Natural killer cell (primary cell): ENCODE data around the gene RBM28. TPM values are rescaled to one million over a fixed set of nuclear protein-coding genes. Genes with fewer than 3 reads are reported as not detected.

Experiments used
- ATAC-seq, 3 donors: fragments of 150-1000 bp in 2 of 3; fragments of 200-7000 bp in 1 of 3; cut with Tn5 transposase; 1 replicate in 1 of 3; 2 replicates in 2 of 3; pipeline ENCODE4 v1.10.0; 2021; ENCODE audit warnings: mild to moderate bottlenecking in 2 of 3, moderate library complexity in 2 of 3
- DNase-seq, 2 donors: peaks; one replicate each; pipeline versions ENCODE4 v3.0.0 to v3.0.0-alpha.2; 2013 to 2021; ENCODE audit warnings: mixed read lengths in 1 of 2
- H3K27ac ChIP-seq: one replicate; pipeline ENCODE4 v1.5.1; 2013; ENCODE audit warnings: mild to moderate bottlenecking, low read length
- H3K27me3 ChIP-seq: one replicate; pipeline ENCODE4 v1.6.1; 2013; ENCODE audit warnings: low read length; ENCODE audit not compliant: control insufficient read depth, insufficient read depth
- H3K36me3 ChIP-seq: one replicate; pipeline ENCODE4 v1.6.1; 2013; ENCODE audit warnings: low read length; ENCODE audit not compliant: control insufficient read depth, insufficient read depth
- H3K4me1 ChIP-seq: one replicate; pipeline ENCODE4 v1.6.1; 2013; ENCODE audit warnings: low read length; ENCODE audit not compliant: control insufficient read depth, insufficient read depth
- H3K4me3 ChIP-seq: one replicate; pipeline ENCODE4 v1.5.1; 2013; ENCODE audit warnings: low read length
- H3K9me3 ChIP-seq: one replicate; pipeline ENCODE4 v1.6.1; 2013; ENCODE audit warnings: low read length; ENCODE audit not compliant: control insufficient read depth, insufficient read depth
- H3K27ac Mint-ChIP-seq, 2 donors: one replicate each; pipeline ENCODE4 v1.8.0; 2022; ENCODE audit warnings: mild to moderate bottlenecking in 2 of 2, mixed read lengths in 2 of 2, moderate library complexity in 1 of 2
- H3K27me3 Mint-ChIP-seq, 2 donors: one replicate each; pipeline ENCODE4 v1.8.0; 2022; ENCODE audit warnings: low read depth in 2 of 2, mixed read lengths in 2 of 2
- H3K36me3 Mint-ChIP-seq: one replicate; pipeline ENCODE4 v1.8.0; 2022; ENCODE audit warnings: mixed read lengths
- H3K4me1 Mint-ChIP-seq, 2 donors: one replicate each; pipeline ENCODE4 v1.8.0; 2022; ENCODE audit warnings: mixed read lengths in 2 of 2
- H3K4me3 Mint-ChIP-seq: one replicate; pipeline ENCODE4 v1.8.0; 2022; ENCODE audit warnings: mild to moderate bottlenecking, moderate library complexity, mixed read lengths
- H3K9me3 Mint-ChIP-seq, 2 donors: one replicate each; pipeline ENCODE4 v1.8.0; 2022; ENCODE audit warnings: mixed read lengths in 2 of 2
- WGBS: methylation state at CpG from one replicate; pipeline ENCODE4 v1.1.7; 2013; ENCODE audit warnings: missing lambda C conversion rate; ENCODE audit not compliant: insufficient coverage; 5-methylcytosine and 5-hydroxymethylcytosine counted together
- intact Hi-C: fragments of 100-400 bp; cut with micrococcal nuclease; formaldehyde crosslinking; loops from one replicate; pipeline ENCODE4 v1.14.2; 2022
- total RNA-seq, 4 donors: library from RNA; stranded (reverse); fragments of 120-200 nt in 1 of 4; gene quantifications; one replicate each; pipeline versions ENCODE4 v1.2.3 to v1.2.4, GENCODE V29; 2013 to 2022
- TF ChIP-seq, protein P1 (sequence below): fragments of 200-600 bp; IDR thresholded peaks from one replicate; pipeline ENCODE4 v1.8.0; 2022; ENCODE audit warnings: antibody characterized with exemption

RBM28 gene
- total RNA-seq, 3 donors from 2014 or later (not counting 1 experiment from before 2014, with no cell fraction given) = 32.5 to 48.7 (median 48.5) TPM

DNA sequence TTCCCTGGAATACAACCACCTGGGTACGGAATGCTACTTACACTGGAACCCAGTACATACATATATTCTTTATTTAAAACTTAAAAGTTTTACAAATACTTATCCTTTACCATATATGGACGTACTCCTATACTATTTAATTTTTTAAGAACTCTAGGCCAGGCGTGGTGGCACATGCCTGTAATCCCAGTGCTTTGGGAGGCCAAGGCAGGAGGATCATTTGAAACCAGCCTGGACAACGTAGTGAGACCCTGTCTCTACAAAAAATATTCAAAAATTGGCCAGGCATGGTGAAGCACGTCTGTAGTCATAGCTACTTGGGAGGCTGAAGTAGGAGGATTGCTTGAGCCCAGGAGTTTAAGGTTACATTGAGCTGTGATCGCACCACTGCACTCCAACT is 2.0 kb downstream of the RBM28 start:
- H3K9me3 Mint-ChIP-seq = no peaks in the 10 kb centered on the region
- no peaks in the 10 kb centered on the region for H3K27me3 Mint-ChIP-seq
- H3K36me3 Mint-ChIP-seq = peaks cover 6% of the 10 kb centered on the region
- H3K4me3 Mint-ChIP-seq = peak overlapping the region; percentile 92
- TF ChIP-seq, protein P1, sequence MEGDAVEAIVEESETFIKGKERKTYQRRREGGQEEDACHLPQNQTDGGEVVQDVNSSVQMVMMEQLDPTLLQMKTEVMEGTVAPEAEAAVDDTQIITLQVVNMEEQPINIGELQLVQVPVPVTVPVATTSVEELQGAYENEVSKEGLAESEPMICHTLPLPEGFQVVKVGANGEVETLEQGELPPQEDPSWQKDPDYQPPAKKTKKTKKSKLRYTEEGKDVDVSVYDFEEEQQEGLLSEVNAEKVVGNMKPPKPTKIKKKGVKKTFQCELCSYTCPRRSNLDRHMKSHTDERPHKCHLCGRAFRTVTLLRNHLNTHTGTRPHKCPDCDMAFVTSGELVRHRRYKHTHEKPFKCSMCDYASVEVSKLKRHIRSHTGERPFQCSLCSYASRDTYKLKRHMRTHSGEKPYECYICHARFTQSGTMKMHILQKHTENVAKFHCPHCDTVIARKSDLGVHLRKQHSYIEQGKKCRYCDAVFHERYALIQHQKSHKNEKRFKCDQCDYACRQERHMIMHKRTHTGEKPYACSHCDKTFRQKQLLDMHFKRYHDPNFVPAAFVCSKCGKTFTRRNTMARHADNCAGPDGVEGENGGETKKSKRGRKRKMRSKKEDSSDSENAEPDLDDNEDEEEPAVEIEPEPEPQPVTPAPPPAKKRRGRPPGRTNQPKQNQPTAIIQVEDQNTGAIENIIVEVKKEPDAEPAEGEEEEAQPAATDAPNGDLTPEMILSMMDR = no peak
- Histone ChIP-seq H3K4me3 (no peak overlapping the region), H3K9me3 (no peaks in the 10 kb centered on the region), H3K27ac (no peak overlapping the region), H3K27me3 (no peaks in the 10 kb centered on the region), H3K4me1 (peaks cover 18% of the 10 kb centered on the region), H3K36me3 (peaks cover 24% of the 10 kb centered on the region)
- H3K27ac Mint-ChIP-seq = peak overlapping the region in 1 of 2 donors; percentile 2
- H3K4me1 Mint-ChIP-seq = peaks cover 14 to 26% of the 10 kb centered on the region in 2 donors
- no peak for ATAC-seq
- intact Hi-C loops = no loop called here
- WGBS = 95% methylated on average over 6 of the region's 6 CpGs
- no peak for DNase-seq

DNA sequence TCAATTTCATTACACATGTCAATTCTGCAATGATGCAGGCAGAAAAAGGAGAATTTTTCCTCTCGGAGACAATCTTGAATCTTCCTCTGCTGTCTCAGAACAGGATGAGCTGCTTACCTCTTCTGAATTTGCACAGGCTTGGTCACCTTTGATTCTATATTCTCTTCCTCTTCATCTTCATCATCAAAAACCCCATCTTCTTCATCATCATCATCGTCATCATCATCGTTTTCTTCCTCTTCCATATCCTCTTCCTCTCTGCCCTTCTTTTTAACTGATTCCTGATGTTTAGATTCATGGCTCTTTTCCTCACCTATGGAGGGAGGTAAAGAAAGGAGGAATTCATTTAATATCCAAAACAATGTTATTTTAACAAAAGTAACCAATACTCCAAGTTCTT is 8.0 kb downstream of the RBM28 start:
- Mint-ChIP-seq H3K36me3 (peaks cover 38% of the 10 kb centered on the region), H3K4me1 (peaks cover 0 to 7% of the 10 kb centered on the region in 2 donors), H3K27ac (no peak overlapping the region), H3K4me3 (no peak overlapping the region), H3K27me3 (no peaks in the 10 kb centered on the region), H3K9me3 (no peaks in the 10 kb centered on the region)
- DNase-seq (no peak), ATAC-seq (no peak)
- WGBS = 100% methylated on average over 3 of the region's 3 CpGs
- Histone ChIP-seq H3K4me1 (no peaks in the 10 kb centered on the region), H3K4me3 (no peak overlapping the region), H3K27me3 (no peaks in the 10 kb centered on the region), H3K36me3 (peaks cover 74% of the 10 kb centered on the region), H3K27ac (no peak overlapping the region), H3K9me3 (no peaks in the 10 kb centered on the region)
- intact Hi-C loops = no loop called here
- TF ChIP-seq, protein P1 = no peak

GRCh38 chr7:128324368-128324680 is 19.4 kb downstream of the RBM28 start:
- Histone ChIP-seq H3K9me3 (no peaks in the 10 kb centered on the region), H3K27ac (no peak overlapping the region), H3K36me3 (peaks cover 51% of the 10 kb centered on the region), H3K4me1 (peaks cover 24% of the 10 kb centered on the region), H3K27me3 (no peaks in the 10 kb centered on the region), H3K4me3 (no peak overlapping the region)
- ATAC-seq (no peak), DNase-seq (no peak)
- Mint-ChIP-seq H3K27me3 (no peaks in the 10 kb centered on the region), H3K27ac (no peak overlapping the region), H3K9me3 (no peaks in the 10 kb centered on the region), H3K4me1 (peaks cover 26 to 30% of the 10 kb centered on the region in 2 donors), H3K4me3 (no peak overlapping the region), H3K36me3 (peaks cover 15% of the 10 kb centered on the region)
- TF ChIP-seq, protein P1 = no peak
- WGBS = 94% methylated on average over 9 of the region's 9 CpGs
- intact Hi-C loops = no loop called here
